ENCODE measurements around the gene MAP7D3. TPM values are rescaled to one million over a fixed set of nuclear protein-coding genes. Genes with fewer than 3 reads are reported as not detected.

MAP7D3 gene
- polyA plus RNA-seq, 3 donors from 2014 or later = 0.12 to 4.2 (median 2.7) TPM

DNA sequence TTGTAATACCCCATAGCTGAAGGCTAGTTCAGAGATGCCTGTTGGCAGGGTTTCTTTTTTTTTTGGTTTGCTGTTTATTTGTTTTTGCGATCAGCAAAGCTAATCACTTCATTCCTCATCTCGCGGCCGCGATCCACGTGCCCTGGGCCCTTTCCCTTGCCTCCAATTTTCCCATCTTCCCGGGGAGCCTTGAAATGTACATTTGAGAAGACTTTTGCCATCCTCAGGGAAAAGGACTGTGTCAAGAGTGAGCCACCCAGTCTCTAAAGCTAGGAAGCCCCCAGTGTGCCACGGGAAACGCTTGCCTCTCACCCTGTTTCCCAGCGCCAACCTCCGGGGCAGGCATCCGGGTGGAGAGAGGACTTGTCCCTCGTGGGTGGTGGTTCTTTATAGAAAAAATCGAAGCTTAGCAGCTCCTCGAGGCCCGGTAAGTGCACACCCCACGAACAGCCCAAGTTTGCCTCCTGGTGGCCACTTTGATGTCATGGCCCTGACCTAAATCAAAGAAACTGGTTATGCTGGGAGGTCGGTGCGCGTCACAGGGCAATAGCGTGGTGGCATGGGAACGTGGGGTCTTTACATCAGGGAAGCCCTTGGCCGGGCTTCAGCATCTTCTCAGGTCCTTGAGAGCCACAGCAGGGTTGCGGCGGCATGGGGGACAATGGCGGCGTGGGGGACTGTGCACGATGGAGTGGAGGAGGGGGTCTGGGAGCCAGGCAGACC is 42.0 kb downstream of the MAP7D3 start:
- no peak overlapping the region for H3K27ac Mint-ChIP-seq
- peak; percentile 17 to 30 (median 22) for DNase-seq
- H3K36me3 Mint-ChIP-seq = peaks cover 0 to 4% (median 0%) of the 10 kb centered on the region in 3 donors
- H3K9me3 Mint-ChIP-seq = no peaks in the 10 kb centered on the region
- H3K4me1 Mint-ChIP-seq = peaks cover 10 to 19% of the 10 kb centered on the region in 2 donors
- no peak overlapping the region for H3K4me3 Mint-ChIP-seq
- H3K27me3 Mint-ChIP-seq (ENCODE audit: low read depth in 3 of 3) = peaks cover 0 to 7% (median 1%) of the 10 kb centered on the region in 3 donors

DNA sequence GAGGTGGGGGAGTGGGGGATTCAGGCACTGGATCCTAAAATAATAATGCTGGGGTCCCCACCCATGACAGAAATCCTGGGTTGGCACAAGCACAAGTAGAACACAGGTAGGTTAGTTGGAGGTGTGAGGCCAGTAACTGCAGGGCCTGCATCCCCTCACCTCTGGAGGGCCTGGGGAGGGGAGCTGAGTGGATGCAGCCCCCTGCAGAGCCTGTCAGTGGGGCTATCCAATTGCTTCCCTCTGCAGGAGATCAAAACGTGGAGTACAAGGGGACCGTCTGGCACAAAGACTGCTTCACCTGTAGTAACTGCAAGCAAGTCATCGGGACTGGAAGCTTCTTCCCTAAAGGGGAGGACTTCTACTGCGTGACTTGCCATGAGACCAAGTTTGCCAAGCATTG is 43.7 kb downstream of the MAP7D3 start:
- no peak overlapping the region for H3K27ac Mint-ChIP-seq
- peaks cover 0 to 3% (median 1%) of the 10 kb centered on the region in 3 donors for H3K27me3 Mint-ChIP-seq (ENCODE audit: low read depth in 3 of 3)
- no peaks in the 10 kb centered on the region for H3K9me3 Mint-ChIP-seq

DNA sequence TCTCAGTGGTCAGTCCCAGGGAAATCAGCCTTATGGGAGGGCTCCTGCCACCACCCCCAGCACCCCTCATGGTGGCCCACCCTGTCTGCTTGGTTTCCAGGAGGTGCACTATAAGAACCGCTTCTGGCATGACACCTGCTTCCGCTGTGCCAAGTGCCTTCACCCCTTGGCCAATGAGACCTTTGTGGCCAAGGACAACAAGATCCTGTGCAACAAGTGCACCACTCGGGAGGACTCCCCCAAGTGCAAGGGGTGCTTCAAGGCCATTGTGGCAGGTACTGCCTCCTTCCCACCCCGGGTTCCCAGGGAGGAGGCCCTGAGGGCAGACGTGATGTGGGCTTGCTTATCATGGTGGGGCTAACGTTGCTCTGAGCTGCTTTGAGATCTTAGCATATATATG is 44.3 kb downstream of the MAP7D3 start:
- no peaks in the 10 kb centered on the region for H3K9me3 Mint-ChIP-seq
- DNase-seq = no peak
- H3K4me3 Mint-ChIP-seq = no peak overlapping the region
- peaks cover 0 to 2% (median 1%) of the 10 kb centered on the region in 3 donors for H3K27me3 Mint-ChIP-seq (ENCODE audit: low read depth in 3 of 3)
- peaks cover 0 to 4% (median 0%) of the 10 kb centered on the region in 3 donors for H3K36me3 Mint-ChIP-seq
- no peak overlapping the region for H3K27ac Mint-ChIP-seq
- peaks cover 24 to 34% of the 10 kb centered on the region in 2 donors for H3K4me1 Mint-ChIP-seq

More for the DNA sequence above, 43.7 kb downstream of the MAP7D3 start:
- H3K4me3 Mint-ChIP-seq = no peak overlapping the region
- H3K36me3 Mint-ChIP-seq = peaks cover 0 to 4% (median 0%) of the 10 kb centered on the region in 3 donors
- no peak for DNase-seq
- peaks cover 24 to 34% of the 10 kb centered on the region in 2 donors for H3K4me1 Mint-ChIP-seq

DNA sequence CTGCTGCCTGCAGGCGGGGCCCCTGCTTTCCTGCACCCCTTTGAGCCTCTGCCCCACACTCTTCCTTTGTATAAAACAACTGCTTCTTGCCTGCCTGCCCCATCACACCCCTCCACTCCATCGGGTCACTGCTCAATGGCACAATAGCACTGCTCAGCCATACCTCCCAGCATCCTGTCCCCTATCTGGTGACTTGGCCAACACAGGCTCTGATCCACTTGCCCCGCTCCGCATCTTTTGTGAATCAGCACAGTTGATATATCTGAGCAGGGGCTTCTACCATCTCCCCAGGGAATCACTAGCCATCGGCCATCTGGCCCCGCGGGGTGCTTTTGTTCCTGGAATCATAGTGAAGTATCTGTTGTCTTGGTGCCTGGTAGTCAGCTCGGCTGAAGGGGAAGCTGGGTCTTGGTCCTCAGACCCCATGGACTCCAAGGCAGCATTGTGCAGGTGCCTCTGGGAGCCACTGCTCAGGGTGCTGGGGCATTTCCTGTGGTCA is 45.3 kb downstream of the MAP7D3 start:
- peaks cover 0 to 4% (median 0%) of the 10 kb centered on the region in 3 donors for H3K36me3 Mint-ChIP-seq
- H3K27ac Mint-ChIP-seq = no peak overlapping the region
- no peak for DNase-seq
- peaks cover 0 to 2% (median 1%) of the 10 kb centered on the region in 3 donors for H3K27me3 Mint-ChIP-seq (ENCODE audit: low read depth in 3 of 3)
- H3K9me3 Mint-ChIP-seq = no peaks in the 10 kb centered on the region
- H3K4me3 Mint-ChIP-seq = no peak overlapping the region
- H3K4me1 Mint-ChIP-seq = peaks cover 24 to 34% of the 10 kb centered on the region in 2 donors

DNA sequence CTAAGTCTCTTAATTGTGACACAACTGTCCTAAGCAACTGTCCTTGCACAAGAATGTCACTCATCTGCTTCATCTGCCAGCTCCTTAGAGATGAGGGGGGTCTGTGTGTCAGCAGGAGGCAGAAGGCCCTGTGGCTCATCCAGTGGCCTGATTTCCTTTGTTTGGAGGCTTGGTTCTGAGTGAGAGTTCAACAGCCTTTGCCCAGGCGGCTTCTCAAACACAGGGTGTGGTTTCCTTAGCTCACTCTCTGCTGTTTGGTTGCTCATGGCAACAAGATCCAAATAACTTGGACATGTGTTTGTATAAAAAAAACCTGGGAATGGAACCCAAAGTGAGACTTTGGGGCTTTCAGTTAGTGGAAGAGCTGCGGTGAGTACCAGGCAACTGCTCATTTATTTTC is 46.6 kb downstream of the MAP7D3 start:
- H3K27ac Mint-ChIP-seq = peak overlapping the region; percentile 40 to 80 (median 68)
- peak overlapping the region in 4 of 5 donors; percentile 4 to 50 (median 15) for H3K4me3 Mint-ChIP-seq
- H3K27me3 Mint-ChIP-seq (ENCODE audit: low read depth in 3 of 3) = peaks cover 0 to 2% (median 1%) of the 10 kb centered on the region in 3 donors
- H3K4me1 Mint-ChIP-seq = peaks cover 24 to 34% of the 10 kb centered on the region in 2 donors
- peak; percentile 27 to 41 (median 40) for DNase-seq
- no peaks in the 10 kb centered on the region for H3K36me3 Mint-ChIP-seq
- H3K9me3 Mint-ChIP-seq = no peaks in the 10 kb centered on the region

DNA sequence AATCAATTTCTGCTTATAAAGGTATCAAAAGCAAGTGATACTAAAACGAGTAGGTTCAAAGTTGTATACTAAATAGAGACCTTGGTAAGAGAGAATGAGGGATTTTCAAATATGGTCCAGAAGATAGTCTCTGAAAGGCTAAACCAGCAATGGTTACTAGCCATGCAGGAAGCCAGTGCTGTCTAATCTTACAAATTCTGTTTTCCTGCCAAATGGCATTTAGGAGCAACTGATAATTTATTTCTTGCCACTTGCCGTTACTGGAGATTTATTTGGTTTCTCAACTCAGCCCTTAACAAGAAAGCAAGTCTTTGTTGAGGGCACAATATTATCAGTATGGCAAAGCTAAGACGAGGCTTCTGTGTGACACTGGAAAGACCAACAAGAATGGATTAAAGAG is 47.2 kb downstream of the MAP7D3 start:
- Mint-ChIP-seq H3K4me1 (peaks cover 24 to 34% of the 10 kb centered on the region in 2 donors), H3K27me3 (ENCODE audit: low read depth in 3 of 3) (peaks cover 0 to 1% (median under 1%) of the 10 kb centered on the region in 3 donors), H3K4me3 (no peak overlapping the region)

DNA sequence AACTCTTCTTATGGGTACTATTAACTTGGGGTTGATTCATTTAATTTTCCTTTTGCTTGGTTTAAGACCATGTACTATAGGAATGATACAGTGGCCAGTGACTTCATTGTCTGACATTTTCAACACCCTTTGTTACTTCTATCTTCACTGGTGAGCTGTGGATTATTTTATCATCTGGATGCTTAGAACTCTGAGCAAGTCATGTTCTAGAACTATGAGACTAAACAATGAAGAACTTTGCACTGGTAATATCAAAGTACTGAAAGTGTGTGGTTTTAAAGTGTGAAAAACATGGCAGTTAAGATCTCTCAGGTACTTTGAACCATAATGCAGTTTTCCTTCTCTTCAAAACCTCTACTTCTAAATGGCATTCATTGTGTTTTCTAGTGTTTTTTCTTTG is 47.8 kb downstream of the MAP7D3 start:
- Mint-ChIP-seq H3K27me3 (ENCODE audit: low read depth in 3 of 3) (peaks cover 0 to 5% (median 0%) of the 10 kb centered on the region in 3 donors), H3K27ac (peak overlapping the region in 3 of 6 donors; percentile 13 to 59 (median 40)), H3K36me3 (no peaks in the 10 kb centered on the region), H3K4me1 (peaks cover 24 to 34% of the 10 kb centered on the region in 2 donors), H3K4me3 (peak overlapping the region in 1 of 5 donors; percentile 1), H3K9me3 (no peaks in the 10 kb centered on the region)
- DNase-seq = no peak

More for the DNA sequence above, 47.2 kb downstream of the MAP7D3 start:
- no peak for DNase-seq
- H3K9me3 Mint-ChIP-seq = no peaks in the 10 kb centered on the region
- no peaks in the 10 kb centered on the region for H3K36me3 Mint-ChIP-seq
- H3K27ac Mint-ChIP-seq = peak overlapping the region in 3 of 6 donors; percentile 60 to 79 (median 63)

DNA sequence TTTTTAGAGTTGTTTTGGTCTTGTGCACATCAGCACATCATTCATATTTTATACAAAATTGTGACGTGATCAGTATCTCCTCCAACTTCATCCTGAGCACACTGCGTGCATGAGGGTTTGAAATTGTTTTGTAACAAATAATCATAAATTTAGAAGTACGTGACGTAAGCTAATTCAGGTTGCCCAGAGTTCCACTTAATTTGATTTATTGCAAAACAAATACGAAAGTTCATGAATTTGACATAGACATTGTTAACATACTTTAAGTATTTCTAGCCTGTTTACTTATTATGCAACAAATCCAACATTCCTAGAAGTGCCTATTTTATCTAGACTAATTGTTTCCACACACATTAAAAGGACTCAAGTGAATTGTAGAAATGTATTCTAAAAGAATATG is 48.3 kb downstream of the MAP7D3 start:
- Mint-ChIP-seq H3K27ac (peak overlapping the region in 1 of 6 donors; percentile 40), H3K4me3 (no peak overlapping the region), H3K36me3 (no peaks in the 10 kb centered on the region), H3K4me1 (peaks cover 24 to 34% of the 10 kb centered on the region in 2 donors), H3K9me3 (no peaks in the 10 kb centered on the region), H3K27me3 (ENCODE audit: low read depth in 3 of 3) (peaks cover 0 to 5% (median 0%) of the 10 kb centered on the region in 3 donors)
- DNase-seq = no peak

DNA sequence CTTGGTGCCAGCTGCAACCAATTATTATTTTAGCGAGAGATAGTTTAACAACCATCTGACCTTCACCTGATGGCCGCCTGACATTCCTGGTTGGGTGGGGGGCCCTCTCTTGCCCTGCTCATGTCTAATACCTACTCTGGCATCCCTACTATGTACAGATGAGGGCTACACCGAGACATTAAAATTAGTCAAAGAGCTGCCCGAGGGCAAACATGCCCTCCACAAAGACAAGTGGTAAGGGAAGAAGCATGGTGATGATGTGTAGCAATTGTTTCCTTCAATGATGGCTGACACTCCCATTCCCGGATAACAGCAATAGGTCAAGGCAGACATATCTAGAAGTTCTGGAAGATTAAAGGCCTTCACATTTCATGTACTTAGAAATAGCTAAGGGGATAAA is 49.6 kb downstream of the MAP7D3 start:
- Mint-ChIP-seq H3K27me3 (ENCODE audit: low read depth in 3 of 3) (peaks cover 0 to 5% (median 0%) of the 10 kb centered on the region in 3 donors), H3K9me3 (no peaks in the 10 kb centered on the region), H3K4me1 (peaks cover 24 to 34% of the 10 kb centered on the region in 2 donors), H3K4me3 (no peak overlapping the region), H3K36me3 (no peaks in the 10 kb centered on the region), H3K27ac (no peak overlapping the region)
- no peak for DNase-seq

DNA sequence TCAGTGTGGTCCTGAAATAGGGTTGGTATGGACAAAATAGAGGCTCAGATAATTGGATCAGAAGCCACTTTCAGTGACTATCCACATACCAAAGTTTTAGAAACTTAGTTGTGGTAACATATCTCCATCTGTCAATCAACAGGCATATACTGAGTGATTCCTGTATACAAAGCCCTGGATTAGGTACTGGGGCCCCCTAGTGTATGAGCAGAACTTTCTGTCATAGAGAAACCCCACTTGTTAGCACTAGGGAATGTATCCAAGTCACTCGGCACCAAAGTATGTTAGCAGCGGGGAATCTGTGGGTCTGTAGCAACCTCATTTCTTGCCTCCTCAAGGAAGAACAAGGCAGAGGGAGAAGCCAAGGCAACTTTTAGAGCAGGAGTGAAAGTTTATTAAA is 50.7 kb downstream of the MAP7D3 start:
- DNase-seq = no peak

DNA sequence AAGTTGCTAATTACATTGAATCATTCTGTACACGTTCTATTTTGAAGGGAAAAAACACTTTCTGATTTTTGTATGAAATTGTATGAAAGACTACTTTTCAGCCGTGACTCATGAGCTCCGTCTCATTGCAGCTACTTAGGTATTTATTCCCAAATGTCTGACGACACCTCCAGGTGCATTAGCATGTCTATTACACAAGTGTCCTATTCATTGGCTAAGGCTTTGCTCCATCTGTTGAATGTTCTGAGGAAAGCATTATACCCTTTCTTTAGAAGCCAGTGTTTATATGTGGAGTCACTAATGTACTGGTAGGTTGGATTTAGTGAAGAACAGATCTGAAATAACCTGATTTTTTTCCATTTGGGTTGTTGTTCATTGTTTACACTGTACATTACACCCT is 51.8 kb downstream of the MAP7D3 start:
- DNase-seq = no peak
- H3K36me3 Mint-ChIP-seq = no peaks in the 10 kb centered on the region
- H3K4me1 Mint-ChIP-seq = peaks cover 16 to 17% of the 10 kb centered on the region in 2 donors
- H3K27ac Mint-ChIP-seq = no peak overlapping the region
- no peak overlapping the region for H3K4me3 Mint-ChIP-seq
- no peaks in the 10 kb centered on the region for H3K9me3 Mint-ChIP-seq
- peaks cover 0 to 5% (median 5%) of the 10 kb centered on the region in 3 donors for H3K27me3 Mint-ChIP-seq (ENCODE audit: low read depth in 3 of 3)

More for the DNA sequence above, 50.7 kb downstream of the MAP7D3 start:
- no peaks in the 10 kb centered on the region for H3K9me3 Mint-ChIP-seq
- H3K36me3 Mint-ChIP-seq = no peaks in the 10 kb centered on the region
- peaks cover 0 to 5% (median 1%) of the 10 kb centered on the region in 3 donors for H3K27me3 Mint-ChIP-seq (ENCODE audit: low read depth in 3 of 3)
- H3K4me1 Mint-ChIP-seq = peaks cover 24 to 28% of the 10 kb centered on the region in 2 donors
- peak overlapping the region in 1 of 6 donors; percentile 24 for H3K27ac Mint-ChIP-seq
- H3K4me3 Mint-ChIP-seq = no peak overlapping the region

DNA sequence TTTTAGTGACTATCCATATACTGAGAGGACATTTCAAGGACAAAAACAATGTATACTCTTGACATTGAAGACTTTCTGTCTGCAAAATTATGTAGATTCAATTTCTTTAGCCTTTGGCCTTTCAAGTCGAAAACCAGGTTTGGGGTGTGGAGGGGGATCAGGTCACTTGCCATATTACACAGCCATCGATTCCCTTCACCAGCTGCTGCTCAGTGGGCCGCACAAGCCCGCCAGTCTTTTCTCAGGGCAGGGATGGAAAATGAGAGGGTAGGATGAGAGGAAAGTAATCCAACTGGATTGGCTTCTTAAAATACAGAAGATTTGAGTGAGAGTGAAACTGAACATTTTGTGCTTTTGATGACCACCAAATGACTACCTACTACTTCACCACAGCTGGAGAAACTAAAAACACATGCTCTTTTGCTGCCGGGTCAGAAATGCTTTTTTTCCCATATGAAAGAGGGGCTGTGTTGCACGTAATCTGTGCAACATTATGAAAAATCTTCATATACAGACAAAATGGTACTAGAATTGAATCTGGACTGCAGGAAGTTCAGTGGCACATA is 52.4 kb downstream of the MAP7D3 start:
- H3K9me3 Mint-ChIP-seq = no peaks in the 10 kb centered on the region
- H3K4me3 Mint-ChIP-seq = no peak overlapping the region
- H3K27ac Mint-ChIP-seq = no peak overlapping the region
- DNase-seq = no peak
- H3K36me3 Mint-ChIP-seq = no peaks in the 10 kb centered on the region
- peaks cover 14 to 16% of the 10 kb centered on the region in 2 donors for H3K4me1 Mint-ChIP-seq
- H3K27me3 Mint-ChIP-seq (ENCODE audit: low read depth in 3 of 3) = peaks cover 0 to 5% (median 5%) of the 10 kb centered on the region in 3 donors

DNA sequence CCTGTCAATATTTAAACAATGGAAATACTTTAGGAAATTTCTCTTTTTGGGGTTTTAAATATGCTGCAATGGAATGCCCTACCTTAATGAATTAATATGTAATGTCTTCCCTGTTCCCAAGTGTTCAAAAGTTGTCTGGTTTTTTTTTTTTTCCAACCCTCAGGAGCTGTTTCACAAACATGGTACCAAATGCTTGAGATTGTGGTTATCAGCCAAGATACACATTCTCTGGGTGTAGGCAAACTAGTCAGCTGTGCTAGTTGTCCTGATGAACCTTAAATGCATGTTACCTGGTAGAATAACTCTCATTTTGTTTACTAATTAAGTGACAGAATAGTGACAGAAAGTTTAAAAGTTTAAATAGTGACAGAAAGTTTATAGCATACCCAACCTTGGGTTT is 53.2 kb downstream of the MAP7D3 start:
- Mint-ChIP-seq H3K36me3 (no peaks in the 10 kb centered on the region), H3K27ac (no peak overlapping the region), H3K9me3 (no peaks in the 10 kb centered on the region), H3K4me1 (peaks cover 14 to 16% of the 10 kb centered on the region in 2 donors), H3K4me3 (no peak overlapping the region), H3K27me3 (ENCODE audit: low read depth in 3 of 3) (peaks cover 0 to 8% (median 5%) of the 10 kb centered on the region in 3 donors)
- DNase-seq = no peak

DNA sequence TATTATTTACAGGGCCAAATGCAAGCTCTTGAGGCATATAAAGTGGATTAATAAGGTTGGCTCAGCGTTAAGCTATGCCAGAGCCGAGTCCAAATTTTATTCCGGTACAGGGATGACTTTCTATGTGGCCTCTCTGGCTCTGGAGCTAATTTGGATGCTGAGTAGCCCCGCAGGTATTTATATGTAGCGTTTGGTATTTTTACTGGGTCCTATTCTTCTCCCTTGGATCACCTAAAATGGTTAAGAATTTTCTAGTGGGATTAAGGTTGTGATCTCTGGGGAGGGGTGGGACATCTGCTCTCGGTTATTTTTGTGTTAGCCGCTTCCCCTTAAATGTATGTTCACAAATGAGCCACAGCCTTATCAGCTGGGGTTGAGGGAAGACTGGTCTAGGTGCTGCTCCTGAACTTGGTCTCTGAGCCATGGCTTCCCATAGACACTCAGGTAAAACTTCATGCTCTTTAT is 54.5 kb downstream of the MAP7D3 start:
- H3K27me3 Mint-ChIP-seq (ENCODE audit: low read depth in 3 of 3) = peaks cover 0 to 11% (median 9%) of the 10 kb centered on the region in 3 donors
- H3K4me1 Mint-ChIP-seq = peaks cover 22 to 26% of the 10 kb centered on the region in 2 donors
- no peak overlapping the region for H3K4me3 Mint-ChIP-seq
- H3K27ac Mint-ChIP-seq = no peak overlapping the region
- H3K9me3 Mint-ChIP-seq = no peaks in the 10 kb centered on the region
- no peaks in the 10 kb centered on the region for H3K36me3 Mint-ChIP-seq
- DNase-seq = no peak
